ENCODE results near the gene DEGS2.

The DEGS2 gene

DNA sequence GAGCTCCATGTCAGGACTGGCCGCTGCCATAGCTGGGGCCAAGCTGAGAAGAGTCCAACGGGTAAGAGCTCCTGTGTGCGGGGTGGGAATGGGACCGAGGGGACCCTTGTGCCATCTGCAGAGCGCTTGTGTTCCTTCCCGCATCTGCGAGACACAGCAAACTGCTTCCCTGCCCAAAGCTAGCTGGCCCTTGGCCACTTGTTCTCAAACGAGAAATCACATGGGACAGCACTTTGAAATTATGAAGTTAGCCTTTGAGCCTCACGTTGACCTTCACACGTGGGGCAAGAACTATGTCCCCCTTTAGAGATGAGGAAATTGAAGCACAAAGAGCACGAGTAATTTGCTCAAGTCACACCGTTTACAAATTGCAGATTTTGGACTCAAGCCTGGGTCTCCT is 30.8 kb downstream of the DEGS2 start:
- peaks cover 14 to 79% (median 32%) of the 10 kb centered on the region in 11 experiments; a peak in 17 of 22 replicates for H4K20me1 ChIP-seq
- TF ChIP-seq Cebpa-rat (IDR thresholded peaks at IDR 0.05) = no peak
- no peaks in the 10 kb centered on the region for H3K27me3 ChIP-seq
- peaks cover 53 to 99% (median 85%) of the 10 kb centered on the region in 11 experiments for H3K36me3 ChIP-seq
- peak overlapping the region in 1 of 11 experiments; percentile 29; a peak in 1 of 22 replicates for H3K27ac ChIP-seq
- no peak overlapping the region for H3K4me3 ChIP-seq
- no peaks in the 10 kb centered on the region for H3K9me3 ChIP-seq (replicated peaks in 1 of 11)
- peak overlapping the region in 9 of 11 experiments; percentile 12 to 89 (median 82); a peak in 17 of 22 replicates for H3K4me2 ChIP-seq
- H3K9ac ChIP-seq = no peak overlapping the region; a peak in 1 of 22 replicates
- peaks cover 37 to 78% (median 63%) of the 10 kb centered on the region in 10 experiments for H3K4me1 ChIP-seq

DNA sequence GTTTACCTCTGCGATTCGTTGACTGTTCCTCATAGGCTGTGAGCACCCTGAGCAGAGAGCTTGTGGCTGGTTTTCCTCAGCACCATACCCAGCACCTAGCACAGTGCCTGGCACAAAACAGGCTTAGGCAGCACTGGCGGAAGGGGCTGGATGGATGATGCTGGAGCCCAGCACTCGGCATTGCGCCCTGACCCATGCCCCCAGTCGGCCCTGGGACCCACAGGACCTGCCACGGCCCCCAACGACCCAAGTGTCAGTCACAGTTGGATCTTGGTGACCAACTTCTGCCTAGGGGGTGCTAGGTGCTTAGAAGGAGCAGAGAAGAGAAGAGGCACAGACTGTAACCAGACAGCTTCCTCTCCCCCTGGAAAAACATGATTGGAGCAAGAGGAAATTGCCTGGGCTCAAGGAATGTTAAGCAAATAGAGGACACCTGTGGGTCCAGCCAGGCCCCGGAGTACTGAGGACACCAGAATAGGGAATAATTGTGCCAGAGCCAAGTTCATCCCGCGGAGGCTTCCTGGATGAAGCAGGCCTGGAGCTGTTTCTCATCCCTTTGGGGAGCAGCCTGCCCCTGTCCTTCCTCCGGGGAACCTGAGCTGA is 31.5 kb downstream of the DEGS2 start:
- Histone ChIP-seq H4K20me1 (peaks cover 10 to 82% (median 25%) of the 10 kb centered on the region in 11 experiments; a peak in 17 of 22 replicates), H3K27me3 (no peaks in the 10 kb centered on the region)

DNA sequence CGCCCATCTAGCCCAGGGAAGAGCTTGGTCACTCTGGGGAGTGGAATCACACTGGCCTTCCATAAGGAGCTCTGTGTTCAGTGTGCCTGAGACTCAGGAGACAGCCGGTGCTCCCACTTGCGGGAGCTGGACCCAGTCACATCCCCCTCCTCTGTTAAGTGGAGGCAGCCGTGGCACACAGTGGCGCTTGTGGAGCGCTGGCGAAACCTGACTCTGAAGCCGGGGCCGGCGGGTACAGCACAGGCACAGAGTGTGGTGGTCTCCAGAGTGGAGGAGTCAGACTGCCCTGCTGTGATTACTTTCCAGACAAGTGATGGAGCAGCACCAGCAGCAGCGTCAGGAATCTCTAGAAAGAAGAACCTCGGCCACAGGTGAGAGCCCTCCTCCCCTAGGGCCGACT is 33.0 kb downstream of the DEGS2 start:
- Histone ChIP-seq H4K20me1 (peaks cover 9 to 82% (median 29%) of the 10 kb centered on the region in 11 experiments; a peak in 15 of 22 replicates), H3K4me3 (no peak overlapping the region), H3K9ac (no peak overlapping the region), H3K36me3 (peaks cover 68 to 99% (median 87%) of the 10 kb centered on the region in 11 experiments), H3K4me2 (no peak overlapping the region), H3K4me1 (peaks cover 27 to 70% (median 44%) of the 10 kb centered on the region in 10 experiments; a peak in 19 of 20 replicates), H3K27ac (no peak overlapping the region), H3K9me3 (replicated peaks in 1 of 11) (no peaks in the 10 kb centered on the region), H3K27me3 (no peaks in the 10 kb centered on the region)
- TF ChIP-seq Cebpa-rat (IDR thresholded peaks at IDR 0.05) = no peak

More for the DNA sequence above, 31.5 kb downstream of the DEGS2 start:
- H3K4me2 ChIP-seq = peak overlapping the region in 9 of 11 experiments; percentile 8 to 50 (median 24); a peak in 9 of 22 replicates
- H3K4me3 ChIP-seq = no peak overlapping the region
- TF ChIP-seq Cebpa-rat (IDR thresholded peaks at IDR 0.05) = no peak
- no peak overlapping the region for H3K27ac ChIP-seq
- H3K9me3 ChIP-seq (replicated peaks in 1 of 11) = no peaks in the 10 kb centered on the region
- H3K4me1 ChIP-seq = peaks cover 37 to 71% (median 56%) of the 10 kb centered on the region in 10 experiments
- peaks cover 59 to 99% (median 85%) of the 10 kb centered on the region in 11 experiments for H3K36me3 ChIP-seq
- H3K9ac ChIP-seq = no peak overlapping the region

DNA sequence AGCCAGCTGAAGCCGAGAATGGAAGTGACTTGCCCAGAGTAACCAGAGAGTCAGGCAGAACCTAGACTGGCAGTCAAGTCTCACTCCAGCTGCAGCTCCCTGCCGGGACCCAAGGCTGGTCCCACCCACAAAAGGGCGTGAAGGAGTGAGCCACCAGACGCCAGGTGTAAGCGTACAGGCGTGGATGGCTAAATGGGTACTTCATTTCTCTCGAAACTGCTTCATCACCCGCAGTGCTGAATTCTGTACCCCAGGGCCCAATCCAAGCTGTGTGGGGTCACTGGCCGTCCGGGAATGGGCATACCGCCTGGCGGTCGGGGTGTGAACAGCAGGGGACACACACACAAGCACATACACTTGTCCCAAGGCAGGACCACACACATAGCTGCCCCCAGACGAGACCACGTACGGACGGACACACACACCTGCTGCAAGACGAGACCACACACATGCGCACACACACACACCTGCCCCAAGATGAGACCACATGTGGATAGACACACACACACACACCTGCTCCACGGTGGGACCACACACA is 34.8 kb downstream of the DEGS2 start:
- Histone ChIP-seq H3K27ac (no peak overlapping the region), H3K9me3 (replicated peaks in 1 of 11) (no peaks in the 10 kb centered on the region), H3K36me3 (peaks cover 67 to 99% (median 86%) of the 10 kb centered on the region in 11 experiments)

DNA sequence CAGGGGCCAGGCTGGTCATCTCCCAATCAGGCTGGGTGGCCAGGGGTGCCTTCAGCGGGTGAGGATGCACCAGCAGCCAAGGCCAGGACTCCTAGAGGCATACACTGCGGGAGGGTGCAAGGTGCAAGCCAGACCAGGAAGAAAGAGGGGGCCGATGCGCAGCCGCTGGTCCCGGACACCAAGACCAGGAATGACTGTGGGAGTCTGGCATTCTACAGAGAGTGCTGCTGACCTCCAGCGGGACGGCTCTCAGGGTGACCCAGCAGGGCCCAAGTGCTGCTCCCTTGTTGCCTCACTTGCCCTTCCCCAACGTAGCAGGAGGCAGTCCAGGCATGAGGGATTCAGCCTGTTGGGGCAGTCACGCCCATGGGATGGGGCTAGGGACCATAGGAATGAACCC is 35.8 kb downstream of the DEGS2 start:
- no peak overlapping the region for H3K27ac ChIP-seq
- peaks cover 5 to 50% (median 18%) of the 10 kb centered on the region in 10 experiments; a peak in 19 of 20 replicates for H3K4me1 ChIP-seq
- H4K20me1 ChIP-seq = peaks cover 10 to 84% (median 34%) of the 10 kb centered on the region in 11 experiments; a peak in 15 of 22 replicates
- no peak overlapping the region for H3K4me2 ChIP-seq
- no peaks in the 10 kb centered on the region for H3K9me3 ChIP-seq (replicated peaks in 1 of 11)
- TF ChIP-seq Cebpa-rat (IDR thresholded peaks at IDR 0.05) = no peak
- H3K27me3 ChIP-seq = no peaks in the 10 kb centered on the region
- no peak overlapping the region for H3K9ac ChIP-seq
- peaks cover 72 to 99% (median 91%) of the 10 kb centered on the region in 11 experiments for H3K36me3 ChIP-seq
- no peak overlapping the region for H3K4me3 ChIP-seq

More for the DNA sequence above, 34.8 kb downstream of the DEGS2 start:
- Histone ChIP-seq H3K4me1 (peaks cover 9 to 60% (median 27%) of the 10 kb centered on the region in 10 experiments; a peak in 19 of 20 replicates), H3K4me2 (no peak overlapping the region), H3K9ac (no peak overlapping the region), H4K20me1 (peaks cover 10 to 82% (median 32%) of the 10 kb centered on the region in 11 experiments; a peak in 16 of 22 replicates), H3K27me3 (no peaks in the 10 kb centered on the region), H3K4me3 (no peak overlapping the region)
- TF ChIP-seq Cebpa-rat (IDR thresholded peaks at IDR 0.05) = no peak

DNA sequence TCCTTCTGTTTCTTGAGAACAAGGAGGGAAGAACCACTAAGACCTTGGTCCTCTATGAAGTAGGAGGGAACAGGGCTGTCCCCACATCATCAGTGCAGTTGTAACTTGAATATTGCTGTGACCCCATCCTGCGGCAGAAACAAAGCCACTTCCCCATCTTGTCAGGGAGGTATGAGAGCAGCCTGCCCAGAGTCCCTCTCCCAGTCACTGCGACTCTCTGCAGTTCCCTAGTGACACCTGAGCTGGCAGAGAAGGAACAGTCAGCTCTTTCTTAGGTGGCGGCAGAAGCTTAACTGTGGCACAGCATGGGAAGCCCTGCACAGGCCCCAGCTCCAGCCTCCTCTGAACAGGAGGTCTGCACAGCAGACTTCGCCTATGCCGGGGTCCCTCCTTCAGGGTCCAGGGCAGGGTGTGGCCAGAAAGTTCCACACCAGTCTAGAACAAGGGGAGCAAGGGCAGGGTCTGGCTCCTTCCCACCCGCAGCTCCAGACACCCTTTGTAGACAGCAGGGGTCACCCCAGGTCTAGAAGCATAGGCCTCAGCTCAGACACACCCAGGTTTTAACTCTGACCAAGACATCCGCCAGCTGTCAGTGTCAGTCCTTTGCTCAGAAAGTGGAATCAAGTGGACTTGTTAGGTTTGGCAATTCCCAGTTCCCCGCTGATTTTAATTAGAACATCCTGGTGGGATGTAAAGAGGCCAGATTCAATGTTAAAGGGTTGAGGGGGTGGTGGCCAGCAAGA is 36.8 kb downstream of the DEGS2 start:
- Histone ChIP-seq H4K20me1 (peaks cover 17 to 90% (median 39%) of the 10 kb centered on the region in 11 experiments; a peak in 16 of 22 replicates), H3K9ac (no peak overlapping the region; a peak in 1 of 22 replicates), H3K4me3 (no peak overlapping the region), H3K27me3 (no peaks in the 10 kb centered on the region), H3K9me3 (replicated peaks in 1 of 11) (no peaks in the 10 kb centered on the region), H3K4me2 (no peak overlapping the region), H3K36me3 (peaks cover 75 to 100% (median 95%) of the 10 kb centered on the region in 11 experiments), H3K27ac (0 out of 22 replicates have a peak overlapping the region, but pooled peaks of 1 of the 11 experiments have one; percentile 25), H3K4me1 (peaks cover under 1 to 41% (median 10%) of the 10 kb centered on the region in 10 experiments; a peak in 17 of 20 replicates)
- TF ChIP-seq Cebpa-rat (IDR thresholded peaks at IDR 0.05) = no peak

DNA sequence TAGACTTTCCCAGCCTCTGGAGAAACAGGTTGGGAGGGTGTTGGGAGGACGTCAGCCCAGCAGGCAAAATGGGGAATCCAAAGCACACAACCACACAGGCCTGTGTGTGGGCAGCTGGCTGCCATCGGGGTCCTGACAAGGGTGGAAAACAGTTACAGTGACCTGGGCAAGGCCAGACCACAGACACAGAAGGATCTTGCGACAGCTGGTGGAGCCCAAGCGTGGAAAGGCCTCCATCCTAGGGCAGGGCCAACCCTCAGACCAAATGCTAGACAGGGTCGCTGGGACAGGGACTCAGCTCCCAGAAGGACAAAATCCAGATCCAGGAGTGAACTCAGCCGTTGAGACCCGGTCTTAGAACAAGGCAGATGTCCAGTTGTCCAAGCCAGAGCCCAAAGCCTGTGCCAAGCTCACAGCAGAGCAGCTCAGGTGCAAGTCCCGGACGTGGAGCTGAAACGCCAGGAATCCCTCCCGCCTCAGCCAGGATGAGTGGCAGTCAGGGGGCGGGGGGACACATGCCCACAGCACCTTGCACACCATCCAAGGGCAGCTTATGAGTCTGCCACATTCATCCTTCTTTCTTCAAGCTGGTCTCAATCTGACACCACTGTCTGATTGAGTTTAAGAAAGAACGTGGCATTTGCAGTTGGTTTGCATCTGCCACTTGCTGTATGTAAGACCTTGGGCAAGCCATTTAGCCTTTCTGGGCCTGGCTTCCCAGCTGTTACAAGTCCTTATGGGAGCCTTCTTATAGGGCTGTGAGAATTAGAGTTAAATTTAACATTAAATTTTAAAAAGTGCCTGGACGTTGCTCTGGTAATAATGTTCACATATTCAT is 37.6 kb downstream of the DEGS2 start:
- Histone ChIP-seq H3K9me3 (replicated peaks in 1 of 11) (no peaks in the 10 kb centered on the region), H3K27ac (peak overlapping the region in 4 of 11 experiments; percentile 4 to 43 (median 22); a peak in 4 of 22 replicates), H3K36me3 (peaks cover 74 to 100% (median 95%) of the 10 kb centered on the region in 11 experiments), H3K4me2 (peak overlapping the region in 2 of 11 experiments; percentile 14 to 28; a peak in 1 of 22 replicates), H4K20me1 (peaks cover 17 to 92% (median 46%) of the 10 kb centered on the region in 11 experiments; a peak in 16 of 22 replicates), H3K4me1 (peaks cover 0 to 33% (median 4%) of the 10 kb centered on the region in 10 experiments; a peak in 9 of 20 replicates), H3K27me3 (no peaks in the 10 kb centered on the region), H3K9ac (peak overlapping the region in 1 of 11 experiments; percentile 5; a peak in 3 of 22 replicates), H3K4me3 (no peak overlapping the region)
- no peak for TF ChIP-seq Cebpa-rat (IDR thresholded peaks at IDR 0.05)
